Measurements from ENCODE around the gene PGAP1. TPM values are rescaled to one million over a fixed set of nuclear protein-coding genes. Genes with fewer than 3 reads are reported as not detected.

Gene PGAP1
- polyA plus RNA-seq, 4 donors: 23.0 to 37.8 (median 25.6) TPM

GRCh38 chr2:196808083-196808665, 118.3 kb downstream of the PGAP1 start:
- DNase-seq (ENCODE audit: low read depth in 4 of 4, low spot score in 2 of 4): no peak

DNA sequence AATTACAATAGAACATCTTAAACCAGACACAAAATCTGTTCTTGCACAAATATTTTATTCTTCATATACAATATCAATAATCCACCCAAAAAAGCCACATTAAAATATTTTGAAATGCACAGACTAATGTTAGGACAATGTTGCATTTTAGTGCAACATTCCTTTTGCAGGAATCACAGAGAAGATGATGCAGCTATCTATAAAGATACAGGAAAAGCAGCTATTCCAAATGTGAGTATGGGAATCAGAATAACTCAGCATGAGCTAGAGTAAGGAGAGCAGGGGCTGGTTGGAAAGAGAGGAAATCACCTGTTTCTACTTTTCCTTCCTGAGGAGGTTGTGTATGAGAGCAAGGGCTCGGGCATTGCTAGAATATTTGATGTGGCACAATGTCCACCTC, 122.1 kb downstream of the PGAP1 start:
- no peak for DNase-seq (ENCODE audit: low read depth in 4 of 4, low spot score in 2 of 4)

DNA sequence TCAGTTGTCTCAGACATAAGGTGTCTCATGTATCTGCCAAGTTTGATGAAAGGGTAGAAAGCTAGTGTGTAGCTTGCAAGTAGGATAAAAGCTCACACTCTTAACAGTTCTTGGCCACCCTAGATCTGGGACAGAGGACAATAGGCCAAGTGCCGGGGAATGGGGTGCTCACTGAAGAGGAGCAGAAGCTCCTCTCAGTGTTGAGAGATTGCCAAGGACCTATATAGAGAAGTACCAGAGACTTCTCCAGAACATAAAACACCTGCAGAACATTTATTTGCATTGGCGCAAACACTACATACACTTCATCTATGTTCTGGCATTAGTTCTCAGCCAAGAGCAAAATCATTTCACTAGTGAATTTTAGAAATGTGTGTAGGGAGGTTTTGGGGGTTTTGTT, 124.1 kb downstream of the PGAP1 start:
- DNase-seq (ENCODE audit: low read depth in 4 of 4, low spot score in 2 of 4): no peak

GRCh38 chr2:196801674-196802261, 124.7 kb downstream of the PGAP1 start:
- DNase-seq (ENCODE audit: low read depth in 4 of 4, low spot score in 2 of 4): no peak

GRCh38 chr2:196798980-196799379, 127.5 kb downstream of the PGAP1 start:
- peak in 3 of 4 donors; percentile 1 to 5 (median 3) for DNase-seq (ENCODE audit: low read depth in 4 of 4, low spot score in 2 of 4)

DNA sequence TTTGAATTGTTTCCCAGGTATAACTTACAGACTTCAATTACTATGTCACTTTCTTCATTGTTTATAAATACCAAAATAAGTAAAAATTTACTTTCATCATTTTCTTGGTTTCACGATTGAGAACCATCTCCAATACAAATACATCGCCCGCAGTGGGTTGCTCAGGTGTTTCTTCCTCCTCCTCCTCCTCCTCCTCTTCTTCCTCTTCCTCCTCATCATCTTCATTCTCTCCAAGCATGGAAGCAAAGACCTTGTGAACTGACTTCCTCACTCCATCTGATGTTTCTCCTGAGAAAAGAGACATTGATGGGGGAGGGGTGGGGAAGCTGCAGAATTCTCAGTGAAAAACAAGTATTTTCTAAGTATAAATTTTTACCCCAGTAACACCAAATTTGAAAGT, 133.6 kb downstream of the PGAP1 start:
- DNase-seq (ENCODE audit: low read depth in 4 of 4, low spot score in 2 of 4): no peak

DNA sequence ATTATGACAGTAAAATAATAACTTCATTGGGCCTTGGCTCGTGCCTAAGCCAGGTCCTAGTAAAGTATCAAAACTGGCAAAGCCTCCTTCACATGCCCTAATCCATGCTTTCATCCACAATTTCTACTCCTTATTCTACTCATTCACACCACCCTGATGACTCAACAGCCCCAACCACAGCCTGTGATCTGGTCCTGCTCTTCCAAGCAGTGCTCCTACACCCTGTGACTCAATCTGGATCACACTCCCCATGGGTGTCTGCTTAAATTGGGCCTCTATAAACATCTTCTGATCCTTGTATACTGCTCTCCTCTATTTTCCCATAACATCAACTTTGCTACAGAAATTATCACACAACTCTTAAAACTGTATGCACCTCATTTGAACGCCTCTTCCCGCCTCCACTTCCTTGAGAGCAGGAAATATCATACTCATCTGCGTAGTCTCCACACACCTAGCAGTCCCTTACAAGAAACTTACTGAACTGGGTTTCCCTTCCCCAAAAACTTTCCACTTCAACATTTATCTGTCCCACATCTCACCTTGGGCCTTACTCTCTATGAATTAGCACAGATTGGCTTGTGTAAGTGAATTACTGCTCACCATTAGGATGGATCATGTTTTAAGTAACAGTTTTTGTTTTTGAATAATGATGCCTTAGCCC, 142.9 kb downstream of the PGAP1 start:
- no peak for DNase-seq (ENCODE audit: low read depth in 4 of 4, low spot score in 2 of 4)

Other genes with a start within 250 kb of the PGAP1 start
- gene GTF3C3, start 127.0 kb downstream of the PGAP1 start, polyA plus RNA-seq (ENCODE audit: insufficient read length in 4 of 4): 10 to 100 TPM; 39.4 to 79.2 (median 58.9) TPM
- 1 to 10 TPM in 1 of 4 donors, under 1 TPM in 3; 0.27 to 1.2 (median 0.50) TPM for gene C2orf66, start 117.4 kb downstream of the PGAP1 start, polyA plus RNA-seq (ENCODE audit: insufficient read length in 4 of 4)

Data from left renal cortex interstitium (tissue), 4 donors.